Fibroblast of lung (primary cell): ENCODE data around the gene CEACAM5. TPM values are rescaled to one million over a fixed set of nuclear protein-coding genes. Genes with fewer than 3 reads are reported as not detected.

ENCODE experiments used
- DNase-seq, 2 donors: peaks; one replicate each; pipeline versions ENCODE4 v3.0.0 to v3.0.0-alpha.2; 2010; ENCODE audit warnings: low read depth in 2 of 2
- H2AFZ ChIP-seq: 2 replicates; pipeline ENCODE4 v1.5.1; 2012; ENCODE audit warnings: low read length, control low read depth, inconsistent platforms
- H3K27ac ChIP-seq: 2 replicates; pipeline ENCODE4 v1.5.1; 2011; ENCODE audit warnings: low read length, control low read depth; ENCODE audit not compliant: insufficient read depth
- H3K27me3 ChIP-seq: 2 replicates; pipeline ENCODE4 v1.5.1; 2011; ENCODE audit warnings: mild to moderate bottlenecking, low read length; ENCODE audit not compliant: control insufficient read depth, insufficient read depth
- H3K36me3 ChIP-seq: 2 replicates; pipeline ENCODE4 v1.5.1; 2011; ENCODE audit warnings: low read length; ENCODE audit not compliant: control insufficient read depth, insufficient read depth
- H3K4me1 ChIP-seq: 2 replicates; pipeline ENCODE4 v1.5.1; 2011; ENCODE audit warnings: low read length; ENCODE audit not compliant: control insufficient read depth, insufficient read depth; ENCODE audit errors: extremely low read depth
- H3K4me2 ChIP-seq: 2 replicates; pipeline ENCODE4 v1.5.1; 2011; ENCODE audit warnings: low read length, control low read depth; ENCODE audit not compliant: insufficient read depth; ENCODE audit errors: extremely low read depth
- H3K4me3 ChIP-seq, 4 experiments: fragments of 200-600 bp in 1 of 4; sonication (generic) in 1 of 4; replicated peaks in 1 of 4; 2 replicates each; pipeline ENCODE4 v1.5.1; 2011 to 2016; ENCODE audit warnings: low read length in 4 of 4, low read depth in 3 of 4, mild to moderate bottlenecking in 3 of 4, control low read depth in 2 of 4, inconsistent platforms in 1 of 4, mixed read lengths in 1 of 4; ENCODE audit not compliant: insufficient read depth in 1 of 4; ENCODE audit errors: control extremely low read depth in 1 of 4
- H3K79me2 ChIP-seq: 2 replicates; pipeline ENCODE4 v1.5.1; 2012; ENCODE audit warnings: mild to moderate bottlenecking, low read length, inconsistent platforms; ENCODE audit not compliant: control insufficient read depth, insufficient read depth
- H3K9ac ChIP-seq: 2 replicates; pipeline ENCODE4 v1.5.1; 2011; ENCODE audit warnings: mild to moderate bottlenecking, low read length, control low read depth; ENCODE audit not compliant: insufficient read depth
- H3K9me3 ChIP-seq: 2 replicates; pipeline ENCODE4 v1.5.1; 2012; ENCODE audit warnings: low read depth, low read length; ENCODE audit not compliant: control insufficient read depth, insufficient read depth
- H4K20me1 ChIP-seq: 2 replicates; pipeline ENCODE4 v1.5.1; 2011; ENCODE audit warnings: low read length; ENCODE audit not compliant: control insufficient read depth, insufficient read depth; ENCODE audit errors: extremely low read depth
- CTCF ChIP-seq, 2 donors: IDR thresholded peaks in 1 of 2; conservative IDR thresholded peaks in 1 of 2; 1 replicate in 1 of 2; 2 replicates in 1 of 2; pipeline ENCODE4 v1.5.1; 2011 to 2012; ENCODE audit warnings: low read length in 2 of 2, control low read depth in 1 of 2, inconsistent platforms in 1 of 2, low read depth in 1 of 2, mild to moderate bottlenecking in 1 of 2
- EZH2 ChIP-seq: IDR thresholded peaks from 2 replicates; pipeline ENCODE4 v1.5.1; 2012; ENCODE audit warnings: low read length, control low read depth, mild to moderate bottlenecking; ENCODE audit errors: missing control alignments
- polyA plus RNA-seq, 2 donors: library from polyadenylated mRNA; depleted of rRNA in 1 of 2; stranded (reverse) in 1 of 2; unstranded in 1 of 2; fragments of >200 nt; gene quantifications; 2 replicates each; pipeline ENCODE4 v1.2.1, GENCODE V29; 2011 to 2012; ENCODE audit warnings: missing spikeins in 1 of 2
- total RNA-seq: library from RNA; depleted of rRNA; stranded (reverse); fragments of >200 nt; gene quantifications from 2 replicates; pipeline ENCODE4 v1.2.1, GENCODE V29; 2014

Gene CEACAM5
- total and polyA plus RNA-seq, 2 donors (not counting 1 experiment from before 2014, with no cell fraction given), result not detected

GRCh38 chr19:41753159-41753558, 44.7 kb downstream of the CEACAM5 start:
- no peaks in the 10 kb centered on the region for H3K79me2 ChIP-seq
- TF ChIP-seq EZH2 (no peak), CTCF (conservative IDR thresholded peaks at IDR 0.05 in 1 of 2, IDR thresholded peaks at IDR 0.05 in 1 of 2; ENCODE audit: low read depth in 1 of 2, low read length in 2 of 2) (peak; percentile 52 to 57)
- peak in 1 of 2 donors; percentile 3 for DNase-seq

DNA sequence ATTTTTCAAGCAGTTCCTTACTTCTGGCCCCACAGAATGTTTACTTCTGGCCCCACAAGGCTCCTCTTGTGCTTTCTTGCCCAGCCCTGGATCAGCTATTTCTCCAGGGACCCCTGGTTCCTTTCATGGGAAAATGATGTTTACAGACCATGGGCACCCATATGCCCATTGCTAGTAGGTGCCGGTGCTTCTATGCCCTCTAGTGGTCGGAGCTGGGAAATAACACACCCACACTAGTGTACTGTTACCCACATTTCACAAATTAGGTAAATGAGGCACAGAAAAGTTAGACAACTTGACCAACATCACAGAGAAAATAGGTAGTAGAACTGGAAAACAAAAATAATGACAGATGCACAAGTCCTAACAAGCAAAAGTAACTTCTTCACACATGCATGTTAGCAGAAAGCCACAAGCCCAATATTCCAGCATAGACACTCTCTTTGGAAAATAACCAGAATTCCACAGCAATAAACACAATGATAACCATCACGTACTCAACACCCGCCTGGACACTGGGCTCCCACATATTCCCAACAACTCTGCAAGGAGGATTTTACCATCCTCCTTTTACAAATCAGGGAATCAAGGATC, 45.6 kb downstream of the CEACAM5 start:
- TF ChIP-seq EZH2 (no peak), CTCF (conservative IDR thresholded peaks at IDR 0.05 in 1 of 2, IDR thresholded peaks at IDR 0.05 in 1 of 2; ENCODE audit: low read depth in 1 of 2, low read length in 2 of 2) (peak; percentile 52 to 75)
- no peaks in the 10 kb centered on the region for H3K27me3 ChIP-seq
- no peak overlapping the region for H3K4me3 ChIP-seq
- no peaks in the 10 kb centered on the region for H3K36me3 ChIP-seq
- no peaks in the 10 kb centered on the region for H4K20me1 ChIP-seq
- H2AFZ ChIP-seq, result no peak overlapping the region
- H3K4me1 ChIP-seq, result no peaks in the 10 kb centered on the region
- peak; percentile 3 to 11 for DNase-seq
- H3K27ac ChIP-seq, result no peak overlapping the region
- no peaks in the 10 kb centered on the region for H3K79me2 ChIP-seq
- H3K9ac ChIP-seq, result no peak overlapping the region
- no peaks in the 10 kb centered on the region for H3K9me3 ChIP-seq
- no peak overlapping the region for H3K4me2 ChIP-seq

More at GRCh38 chr19:41753159-41753558, 44.7 kb downstream of the CEACAM5 start:
- H3K27ac ChIP-seq, result no peak overlapping the region
- H3K4me2 ChIP-seq, result no peak overlapping the region
- no peaks in the 10 kb centered on the region for H4K20me1 ChIP-seq
- H3K9me3 ChIP-seq, result no peaks in the 10 kb centered on the region
- H3K4me1 ChIP-seq, result no peaks in the 10 kb centered on the region
- H3K36me3 ChIP-seq, result no peaks in the 10 kb centered on the region
- no peaks in the 10 kb centered on the region for H3K27me3 ChIP-seq
- H2AFZ ChIP-seq, result no peak overlapping the region
- no peak overlapping the region for H3K9ac ChIP-seq
- H3K4me3 ChIP-seq, result no peak overlapping the region

DNA sequence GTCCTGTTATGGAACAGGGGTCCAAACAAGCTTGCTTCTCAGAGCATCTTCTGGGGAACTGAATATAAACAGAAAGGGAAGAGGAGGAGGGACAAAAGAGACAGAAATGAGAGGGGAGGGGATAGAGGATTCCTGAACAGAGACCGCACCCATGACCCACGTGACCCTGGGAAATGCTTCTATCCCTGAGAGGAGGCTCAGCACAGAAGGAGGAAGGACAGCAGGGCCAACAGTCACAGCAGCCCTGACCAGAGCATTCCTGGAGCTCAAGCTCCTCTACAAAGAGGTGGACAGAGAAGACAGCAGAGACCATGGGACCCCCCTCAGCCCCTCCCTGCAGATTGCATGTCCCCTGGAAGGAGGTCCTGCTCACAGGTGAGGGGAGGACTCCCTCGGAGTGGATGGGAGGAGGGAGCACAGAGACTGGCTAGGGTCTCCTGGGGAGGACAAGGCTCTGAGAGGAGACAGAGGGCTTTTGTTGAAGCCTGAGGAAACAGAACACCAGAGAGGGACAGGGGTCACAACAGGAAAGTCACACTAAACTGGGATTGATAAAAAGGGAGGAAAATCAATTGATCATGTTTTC, 47.0 kb downstream of the CEACAM5 start, which contains the start of gene CEACAM6:
Gene CEACAM6 (plus strand): TSS at position 203 of the 586 bp plus-strand sequence. CDS start 109 bp downstream, at position 312.
- Histone ChIP-seq H3K4me2 (no peak within 1 kb of the TSS), H3K27ac (no peak within 1 kb of the TSS), H3K4me3 (no peak within 1 kb of the TSS), H3K9ac (no peak within 1 kb of the TSS), H3K79me2 (no peaks in the 10 kb centered on the region), H3K27me3 (peaks cover 1% of the 10 kb centered on the region), H3K9me3 (no peaks in the 10 kb centered on the region), H4K20me1 (no peaks in the 10 kb centered on the region), H3K36me3 (no peaks in the 10 kb centered on the region), H3K4me1 (no peaks in the 10 kb centered on the region), H2AFZ (no peak within 1 kb of the TSS)
- no peak for DNase-seq
- TF ChIP-seq CTCF (conservative IDR thresholded peaks at IDR 0.05 in 1 of 2, IDR thresholded peaks at IDR 0.05 in 1 of 2; ENCODE audit: low read depth in 1 of 2, low read length in 2 of 2) (no peak), EZH2 (no peak)
